ENCODE measurements around the gene CDC73. TPM values are rescaled to one million over a fixed set of nuclear protein-coding genes. Genes with fewer than 3 reads are reported as not detected.

Gene CDC73
- total RNA-seq, 1 experiment from 2014 or later, result 78.2 TPM

DNA sequence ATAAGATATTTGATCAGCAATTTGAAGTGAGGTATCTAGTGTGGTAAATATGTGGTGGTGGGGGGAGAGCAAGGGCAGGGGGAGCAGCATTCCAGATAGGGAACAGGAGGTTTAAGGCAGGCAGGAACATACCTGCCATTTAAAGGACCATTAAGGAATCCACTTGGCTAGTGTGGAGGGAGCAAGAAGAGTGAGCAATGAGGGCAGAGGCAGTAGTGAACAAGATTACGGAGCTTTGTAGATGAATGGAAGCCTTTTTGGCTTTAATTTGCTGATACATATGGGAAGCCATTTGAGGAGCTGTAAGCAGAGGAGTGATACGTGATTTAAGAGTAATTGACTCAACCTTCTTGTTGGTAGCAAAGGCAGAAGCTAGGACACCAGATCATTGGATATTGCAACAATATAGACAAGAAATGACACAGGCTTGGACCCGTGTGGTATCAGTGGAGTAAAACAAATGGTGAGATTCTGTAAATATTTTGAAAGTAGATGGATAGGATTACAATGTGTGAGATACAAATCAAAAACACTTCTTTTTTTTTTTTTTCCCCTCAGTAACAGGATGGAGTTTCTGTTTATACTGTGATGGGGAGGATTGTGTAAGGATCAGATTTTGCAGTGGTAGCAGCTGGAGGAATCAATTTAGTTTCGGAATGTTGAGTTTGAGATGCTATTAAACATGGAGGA, 138.4 kb downstream of the CDC73 start:
- BruUV-seq (replicated peaks), result no TSS peak
- CTCF ChIA-PET, result no interaction called here
- no peak for ATAC-seq
- no peaks in the 10 kb centered on the region for H3K9me3 ChIP-seq (ENCODE audit: control insufficient read depth, insufficient read depth, low read depth, low read length)
- H3K4me1 ChIP-seq (ENCODE audit: control insufficient read depth, insufficient read depth, low read length), result no peaks in the 10 kb centered on the region
- no peak overlapping the region for H3K4me3 ChIP-seq (ENCODE audit: low read depth in 2 of 2, low read length in 2 of 2)
- TF ChIP-seq, protein P1, sequence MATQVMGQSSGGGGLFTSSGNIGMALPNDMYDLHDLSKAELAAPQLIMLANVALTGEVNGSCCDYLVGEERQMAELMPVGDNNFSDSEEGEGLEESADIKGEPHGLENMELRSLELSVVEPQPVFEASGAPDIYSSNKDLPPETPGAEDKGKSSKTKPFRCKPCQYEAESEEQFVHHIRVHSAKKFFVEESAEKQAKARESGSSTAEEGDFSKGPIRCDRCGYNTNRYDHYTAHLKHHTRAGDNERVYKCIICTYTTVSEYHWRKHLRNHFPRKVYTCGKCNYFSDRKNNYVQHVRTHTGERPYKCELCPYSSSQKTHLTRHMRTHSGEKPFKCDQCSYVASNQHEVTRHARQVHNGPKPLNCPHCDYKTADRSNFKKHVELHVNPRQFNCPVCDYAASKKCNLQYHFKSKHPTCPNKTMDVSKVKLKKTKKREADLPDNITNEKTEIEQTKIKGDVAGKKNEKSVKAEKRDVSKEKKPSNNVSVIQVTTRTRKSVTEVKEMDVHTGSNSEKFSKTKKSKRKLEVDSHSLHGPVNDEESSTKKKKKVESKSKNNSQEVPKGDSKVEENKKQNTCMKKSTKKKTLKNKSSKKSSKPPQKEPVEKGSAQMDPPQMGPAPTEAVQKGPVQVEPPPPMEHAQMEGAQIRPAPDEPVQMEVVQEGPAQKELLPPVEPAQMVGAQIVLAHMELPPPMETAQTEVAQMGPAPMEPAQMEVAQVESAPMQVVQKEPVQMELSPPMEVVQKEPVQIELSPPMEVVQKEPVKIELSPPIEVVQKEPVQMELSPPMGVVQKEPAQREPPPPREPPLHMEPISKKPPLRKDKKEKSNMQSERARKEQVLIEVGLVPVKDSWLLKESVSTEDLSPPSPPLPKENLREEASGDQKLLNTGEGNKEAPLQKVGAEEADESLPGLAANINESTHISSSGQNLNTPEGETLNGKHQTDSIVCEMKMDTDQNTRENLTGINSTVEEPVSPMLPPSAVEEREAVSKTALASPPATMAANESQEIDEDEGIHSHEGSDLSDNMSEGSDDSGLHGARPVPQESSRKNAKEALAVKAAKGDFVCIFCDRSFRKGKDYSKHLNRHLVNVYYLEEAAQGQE (IDR thresholded peaks at IDR 0.05; ENCODE audit: insufficient read depth in 1 of 2, low read depth in 2 of 2, low read length in 1 of 2), result no peak
- TF ChIP-seq, protein P2, sequence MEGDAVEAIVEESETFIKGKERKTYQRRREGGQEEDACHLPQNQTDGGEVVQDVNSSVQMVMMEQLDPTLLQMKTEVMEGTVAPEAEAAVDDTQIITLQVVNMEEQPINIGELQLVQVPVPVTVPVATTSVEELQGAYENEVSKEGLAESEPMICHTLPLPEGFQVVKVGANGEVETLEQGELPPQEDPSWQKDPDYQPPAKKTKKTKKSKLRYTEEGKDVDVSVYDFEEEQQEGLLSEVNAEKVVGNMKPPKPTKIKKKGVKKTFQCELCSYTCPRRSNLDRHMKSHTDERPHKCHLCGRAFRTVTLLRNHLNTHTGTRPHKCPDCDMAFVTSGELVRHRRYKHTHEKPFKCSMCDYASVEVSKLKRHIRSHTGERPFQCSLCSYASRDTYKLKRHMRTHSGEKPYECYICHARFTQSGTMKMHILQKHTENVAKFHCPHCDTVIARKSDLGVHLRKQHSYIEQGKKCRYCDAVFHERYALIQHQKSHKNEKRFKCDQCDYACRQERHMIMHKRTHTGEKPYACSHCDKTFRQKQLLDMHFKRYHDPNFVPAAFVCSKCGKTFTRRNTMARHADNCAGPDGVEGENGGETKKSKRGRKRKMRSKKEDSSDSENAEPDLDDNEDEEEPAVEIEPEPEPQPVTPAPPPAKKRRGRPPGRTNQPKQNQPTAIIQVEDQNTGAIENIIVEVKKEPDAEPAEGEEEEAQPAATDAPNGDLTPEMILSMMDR (IDR thresholded peaks at IDR 0.05), result no peak
- TF ChIP-seq POLR2AphosphoS5 (IDR thresholded peaks at IDR 0.05; ENCODE audit: low read depth, low read length) (no peak), SIN3A (IDR thresholded peaks at IDR 0.05; ENCODE audit: borderline replicate concordance, insufficient read depth, low read depth, low read length) (no peak), TCF7L2 (IDR thresholded peaks at IDR 0.05; ENCODE audit: low read depth, low read length) (no peak)
- DNase-seq (ENCODE audit: low read depth, low spot score), result no peak
- peaks cover 4% of the 10 kb centered on the region; the same call in 1 of the 2 replicates for H3K36me3 ChIP-seq (ENCODE audit: control insufficient read depth, insufficient read depth, low read length)
- POLR2A ChIA-PET, result interaction anchor here (0.7 kb wide), 1 partner anchor 137 kb away, joined by 8 read pairs; no protein-coding TSS in a partner anchor
- intact Hi-C loops (cut with micrococcal nuclease; ENCODE audit: unreplicated experiment) (no loop called here), in situ Hi-C loops (cut with HindIII; ENCODE audit: low pct_unique_long_range_greater_than_20kb, low sequenced_read_pairs) (no loop called here)
- no peaks in the 10 kb centered on the region for H3K27me3 ChIP-seq (ENCODE audit: control insufficient read depth, insufficient read depth, low read length)
- H3K27ac ChIP-seq (ENCODE audit: low read length), result no peak overlapping the region

DNA sequence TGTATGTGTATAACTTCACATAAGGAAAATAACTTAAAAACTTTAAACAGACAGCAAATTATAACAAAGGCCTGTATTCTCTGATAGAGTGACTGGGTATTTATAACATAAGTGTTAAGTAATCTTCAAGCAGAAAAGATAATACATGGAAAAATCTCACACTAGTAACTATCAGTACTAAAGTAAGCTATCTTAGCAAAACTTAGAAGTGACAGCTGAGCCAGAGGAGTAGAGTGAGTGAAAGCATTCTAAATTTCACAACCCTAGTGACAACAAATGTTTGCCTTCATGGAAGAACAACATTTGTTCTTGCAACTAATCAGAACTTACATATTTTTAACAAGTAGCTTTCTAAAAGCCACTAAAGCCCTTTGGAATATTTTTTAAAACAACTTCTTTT, 139.1 kb downstream of the CDC73 start:
- in situ Hi-C loops (cut with HindIII; ENCODE audit: low pct_unique_long_range_greater_than_20kb, low sequenced_read_pairs), result no loop called here
- intact Hi-C loops (cut with micrococcal nuclease; ENCODE audit: unreplicated experiment), result no loop called here
- TF ChIP-seq POLR2AphosphoS5 (IDR thresholded peaks at IDR 0.05; ENCODE audit: low read depth, low read length) (no peak), SIN3A (IDR thresholded peaks at IDR 0.05; ENCODE audit: borderline replicate concordance, insufficient read depth, low read depth, low read length) (no peak), TCF7L2 (IDR thresholded peaks at IDR 0.05; ENCODE audit: low read depth, low read length) (no peak)
- TF ChIP-seq, protein P2 (IDR thresholded peaks at IDR 0.05), result no peak
- TF ChIP-seq, protein P1 (IDR thresholded peaks at IDR 0.05; ENCODE audit: insufficient read depth in 1 of 2, low read depth in 2 of 2, low read length in 1 of 2), result no peak
- no peaks in the 10 kb centered on the region for H3K9me3 ChIP-seq (ENCODE audit: control insufficient read depth, insufficient read depth, low read depth, low read length)
- H3K27ac ChIP-seq (ENCODE audit: low read length), result no peak overlapping the region
- no peaks in the 10 kb centered on the region for H3K27me3 ChIP-seq (ENCODE audit: control insufficient read depth, insufficient read depth, low read length)
- no peak overlapping the region for H3K4me3 ChIP-seq (ENCODE audit: low read depth in 2 of 2, low read length in 2 of 2)
- BruUV-seq (replicated peaks), result no TSS peak
- no peak for ATAC-seq
- H3K4me1 ChIP-seq (ENCODE audit: control insufficient read depth, insufficient read depth, low read length), result no peaks in the 10 kb centered on the region
- CTCF ChIA-PET, result no interaction called here
- peaks cover 4% of the 10 kb centered on the region; the same call in 1 of the 2 replicates for H3K36me3 ChIP-seq (ENCODE audit: control insufficient read depth, insufficient read depth, low read length)
- POLR2A ChIA-PET, result interaction anchor here (0.7 kb wide), 1 partner anchor 138 kb away, joined by 8 read pairs; no protein-coding TSS in a partner anchor
- no peak for DNase-seq (ENCODE audit: low read depth, low spot score)
